C4-2B (cell line): ENCODE results near the gene ASXL3.

ENCODE experiments used
- ZFX ChIP-seq: fragments of 450-650 bp; IDR thresholded peaks from 2 replicates; pipeline ENCODE4 v1.6.1; 2017
- TF ChIP-seq, protein P1 (sequence below): fragments of 450-650 bp; conservative IDR thresholded peaks from 2 replicates; pipeline ENCODE4 v1.5.1; 2017; ENCODE audit warnings: mild to moderate bottlenecking

DNA sequence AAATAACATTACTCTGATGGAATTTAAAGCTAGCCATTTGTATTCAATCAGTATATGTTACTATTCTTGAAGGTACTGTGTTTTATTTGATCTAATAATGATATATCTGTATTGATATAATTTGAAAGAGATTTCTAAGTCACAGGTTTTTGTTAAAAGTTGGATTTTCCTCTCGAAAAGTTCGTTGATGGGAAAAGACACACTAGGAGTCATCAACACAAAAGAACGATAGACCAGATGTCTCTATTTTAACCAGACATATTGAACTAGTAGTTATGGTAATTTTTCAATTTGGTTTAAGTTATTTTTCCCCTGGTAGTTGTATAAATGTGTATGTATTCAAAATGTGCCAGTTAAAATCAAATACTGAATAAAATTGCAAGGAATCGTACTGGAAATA is 2.5 kb downstream of the ASXL3 start:
- TF ChIP-seq, protein P1, sequence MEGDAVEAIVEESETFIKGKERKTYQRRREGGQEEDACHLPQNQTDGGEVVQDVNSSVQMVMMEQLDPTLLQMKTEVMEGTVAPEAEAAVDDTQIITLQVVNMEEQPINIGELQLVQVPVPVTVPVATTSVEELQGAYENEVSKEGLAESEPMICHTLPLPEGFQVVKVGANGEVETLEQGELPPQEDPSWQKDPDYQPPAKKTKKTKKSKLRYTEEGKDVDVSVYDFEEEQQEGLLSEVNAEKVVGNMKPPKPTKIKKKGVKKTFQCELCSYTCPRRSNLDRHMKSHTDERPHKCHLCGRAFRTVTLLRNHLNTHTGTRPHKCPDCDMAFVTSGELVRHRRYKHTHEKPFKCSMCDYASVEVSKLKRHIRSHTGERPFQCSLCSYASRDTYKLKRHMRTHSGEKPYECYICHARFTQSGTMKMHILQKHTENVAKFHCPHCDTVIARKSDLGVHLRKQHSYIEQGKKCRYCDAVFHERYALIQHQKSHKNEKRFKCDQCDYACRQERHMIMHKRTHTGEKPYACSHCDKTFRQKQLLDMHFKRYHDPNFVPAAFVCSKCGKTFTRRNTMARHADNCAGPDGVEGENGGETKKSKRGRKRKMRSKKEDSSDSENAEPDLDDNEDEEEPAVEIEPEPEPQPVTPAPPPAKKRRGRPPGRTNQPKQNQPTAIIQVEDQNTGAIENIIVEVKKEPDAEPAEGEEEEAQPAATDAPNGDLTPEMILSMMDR = no peak
- no peak for TF ChIP-seq ZFX
